NK-92 treated with Interleukin-12 subunit alpha and Interleukin-12 subunit beta, amount 100 ng/mL, for 24 hours (cell line): ENCODE measurements around the gene UMODL1.
A peak's percentile ranks its signal among the peaks of the same experiment; 100 is the strongest.
"Not testable (repeated sequence)": the region's sequence is repeated elsewhere in the genome, so short reads cannot be mapped to it uniquely, and the experiment has no call there.

Experiments used
- DNase-seq: peaks from one replicate; lab custom pipeline; 2025; lab: John Stamatoyannopoulos, UW

The UMODL1 gene

GRCh38 chr21:42114646-42115045 lies 43.5 kb downstream of the UMODL1 start:
- DNase-seq, result no peak

GRCh38 chr21:42115136-42115683 lies 44.1 kb downstream of the UMODL1 start:
- DNase-seq, result no peak

GRCh38 chr21:42116551-42116950 lies 45.4 kb downstream of the UMODL1 start:
- not testable (repeated sequence) for DNase-seq

- peak; percentile 19 for DNase-seq
These were observed 46.3 kb downstream of the UMODL1 start for GRCh38 chr21:42117229-42117966.

GRCh38 chr21:42117967-42118780 lies 47.1 kb downstream of the UMODL1 start:
- DNase-seq, result no peak

- DNase-seq, result no peak
These were observed 47.8 kb downstream of the UMODL1 start for GRCh38 chr21:42118901-42119300.

- no peak for DNase-seq
These were observed 49.2 kb downstream of the UMODL1 start for GRCh38 chr21:42120101-42120902.

- DNase-seq, result no peak
These were observed 49.9 kb downstream of the UMODL1 start for GRCh38 chr21:42120903-42121535.

GRCh38 chr21:42121794-42122193 lies 50.7 kb downstream of the UMODL1 start:
- no peak for DNase-seq

GRCh38 chr21:42122398-42122797 lies 51.3 kb downstream of the UMODL1 start:
- DNase-seq, result no peak

GRCh38 chr21:42122808-42123207 lies 51.7 kb downstream of the UMODL1 start:
- DNase-seq, result no peak

- no peak for DNase-seq
These were observed 52.2 kb downstream of the UMODL1 start for GRCh38 chr21:42123219-42123908.

- no peak for DNase-seq
These were observed 53.0 kb downstream of the UMODL1 start for GRCh38 chr21:42124081-42124480.

- no peak for DNase-seq
These were observed 53.9 kb downstream of the UMODL1 start for GRCh38 chr21:42124826-42125570.

GRCh38 chr21:42125571-42126544 lies 54.7 kb downstream of the UMODL1 start:
- no peak for DNase-seq

GRCh38 chr21:42127164-42128150 lies 56.3 kb downstream of the UMODL1 start:
- DNase-seq, result no peak

GRCh38 chr21:42129300-42130266 lies 58.5 kb downstream of the UMODL1 start:
- DNase-seq, result no peak
